Endothelial cell (in vitro differentiated cells): ENCODE measurements around the gene ELOVL2. TPM values are rescaled to one million over a fixed set of nuclear protein-coding genes. Genes with fewer than 3 reads are reported as not detected.
"Not testable (repeated sequence)": the region's sequence is repeated elsewhere in the genome, so short reads cannot be mapped to it uniquely, and the experiment has no call there.

Source experiments
- DNase-seq: peaks from one replicate; pipeline ENCODE4 v3.0.0; 2021; ENCODE audit warnings: low spot score
- H3K27ac Mint-ChIP-seq: one replicate; pipeline ENCODE4 v1.8.0; 2021; ENCODE audit warnings: mixed read lengths, inconsistent platforms; ENCODE audit not compliant: unreplicated experiment
- H3K27me3 Mint-ChIP-seq: one replicate; pipeline ENCODE4 v1.8.0; 2021; ENCODE audit warnings: mild to moderate bottlenecking, moderate library complexity, mixed read lengths, inconsistent platforms; ENCODE audit not compliant: unreplicated experiment
- H3K36me3 Mint-ChIP-seq: one replicate; pipeline ENCODE4 v1.8.0; 2021; ENCODE audit warnings: mild to moderate bottlenecking, low read depth, mixed read lengths, inconsistent platforms; ENCODE audit not compliant: unreplicated experiment
- H3K4me1 Mint-ChIP-seq: one replicate; pipeline ENCODE4 v1.8.0; 2021; ENCODE audit warnings: mild to moderate bottlenecking, mixed read lengths, inconsistent platforms; ENCODE audit not compliant: unreplicated experiment
- H3K4me3 Mint-ChIP-seq: one replicate; pipeline ENCODE4 v1.8.0; 2021; ENCODE audit warnings: mild to moderate bottlenecking, mixed read lengths, inconsistent platforms; ENCODE audit not compliant: unreplicated experiment
- H3K9me3 Mint-ChIP-seq: one replicate; pipeline ENCODE4 v1.8.0; 2021; ENCODE audit warnings: mixed read lengths, inconsistent platforms; ENCODE audit not compliant: unreplicated experiment
- total RNA-seq: library from RNA; stranded (reverse); fragmentation: NEBNext Ultra II Directional; extraction: Animal tissue kit (Norgen Biotek cat#: 25700); gene quantifications from one replicate; pipeline ENCODE4 v1.2.1, GENCODE V29; 2021; ENCODE audit not compliant: unreplicated experiment
- TF ChIP-seq, protein P1 (sequence below): fragments of 200-600 bp; sonication (generic); IDR thresholded peaks from one replicate; pipeline ENCODE4 v1.5.0; 2021; ENCODE audit warnings: antibody characterized with exemption; ENCODE audit not compliant: unreplicated experiment

The ELOVL2 gene
- total RNA-seq, 1 donor from 2014 or later = 0.31 TPM

GRCh38 chr6:10989587-10989986 is 54.5 kb downstream of the ELOVL2 start:
- TF ChIP-seq, protein P1, sequence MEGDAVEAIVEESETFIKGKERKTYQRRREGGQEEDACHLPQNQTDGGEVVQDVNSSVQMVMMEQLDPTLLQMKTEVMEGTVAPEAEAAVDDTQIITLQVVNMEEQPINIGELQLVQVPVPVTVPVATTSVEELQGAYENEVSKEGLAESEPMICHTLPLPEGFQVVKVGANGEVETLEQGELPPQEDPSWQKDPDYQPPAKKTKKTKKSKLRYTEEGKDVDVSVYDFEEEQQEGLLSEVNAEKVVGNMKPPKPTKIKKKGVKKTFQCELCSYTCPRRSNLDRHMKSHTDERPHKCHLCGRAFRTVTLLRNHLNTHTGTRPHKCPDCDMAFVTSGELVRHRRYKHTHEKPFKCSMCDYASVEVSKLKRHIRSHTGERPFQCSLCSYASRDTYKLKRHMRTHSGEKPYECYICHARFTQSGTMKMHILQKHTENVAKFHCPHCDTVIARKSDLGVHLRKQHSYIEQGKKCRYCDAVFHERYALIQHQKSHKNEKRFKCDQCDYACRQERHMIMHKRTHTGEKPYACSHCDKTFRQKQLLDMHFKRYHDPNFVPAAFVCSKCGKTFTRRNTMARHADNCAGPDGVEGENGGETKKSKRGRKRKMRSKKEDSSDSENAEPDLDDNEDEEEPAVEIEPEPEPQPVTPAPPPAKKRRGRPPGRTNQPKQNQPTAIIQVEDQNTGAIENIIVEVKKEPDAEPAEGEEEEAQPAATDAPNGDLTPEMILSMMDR = no peak
- H3K9me3 Mint-ChIP-seq = no peaks in the 10 kb centered on the region
- DNase-seq = no peak
- no peaks in the 10 kb centered on the region for H3K36me3 Mint-ChIP-seq
- peaks cover 3% of the 10 kb centered on the region for H3K27me3 Mint-ChIP-seq
- no peak overlapping the region for H3K27ac Mint-ChIP-seq
- H3K4me3 Mint-ChIP-seq = no peak overlapping the region
- no peaks in the 10 kb centered on the region for H3K4me1 Mint-ChIP-seq

GRCh38 chr6:10984959-10985358 is 59.1 kb downstream of the ELOVL2 start:
- H3K27me3 Mint-ChIP-seq, H3K27ac Mint-ChIP-seq, DNase-seq, H3K36me3 Mint-ChIP-seq, H3K4me3 Mint-ChIP-seq, H3K4me1 Mint-ChIP-seq, H3K9me3 Mint-ChIP-seq: not testable (repeated sequence)

DNA sequence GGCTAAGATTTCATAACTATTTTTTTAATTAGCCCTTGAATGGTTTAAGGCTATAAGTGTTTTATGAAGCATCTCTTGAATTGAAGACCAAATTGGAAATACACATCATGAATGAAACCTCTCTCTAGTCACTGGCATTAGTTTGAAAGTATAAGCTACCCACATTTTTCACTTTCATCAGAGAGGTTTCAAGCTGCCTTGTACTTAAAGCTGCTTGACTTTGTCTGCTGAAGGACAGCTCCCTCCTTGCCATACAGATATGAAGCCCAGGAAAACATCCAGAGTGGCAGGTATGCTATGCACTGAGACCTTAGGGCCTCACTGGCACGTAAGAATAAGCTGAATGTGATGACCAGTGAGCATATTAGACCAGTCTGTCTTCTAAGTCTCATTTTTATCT is 62.7 kb downstream of the ELOVL2 start:
- H3K27me3 Mint-ChIP-seq = peaks cover 1% of the 10 kb centered on the region
- no peaks in the 10 kb centered on the region for H3K36me3 Mint-ChIP-seq
- H3K4me1 Mint-ChIP-seq = no peaks in the 10 kb centered on the region
- no peak overlapping the region for H3K27ac Mint-ChIP-seq
- DNase-seq = no peak
- TF ChIP-seq, protein P1 = no peak
- H3K4me3 Mint-ChIP-seq = no peak overlapping the region
- H3K9me3 Mint-ChIP-seq = no peaks in the 10 kb centered on the region

DNA sequence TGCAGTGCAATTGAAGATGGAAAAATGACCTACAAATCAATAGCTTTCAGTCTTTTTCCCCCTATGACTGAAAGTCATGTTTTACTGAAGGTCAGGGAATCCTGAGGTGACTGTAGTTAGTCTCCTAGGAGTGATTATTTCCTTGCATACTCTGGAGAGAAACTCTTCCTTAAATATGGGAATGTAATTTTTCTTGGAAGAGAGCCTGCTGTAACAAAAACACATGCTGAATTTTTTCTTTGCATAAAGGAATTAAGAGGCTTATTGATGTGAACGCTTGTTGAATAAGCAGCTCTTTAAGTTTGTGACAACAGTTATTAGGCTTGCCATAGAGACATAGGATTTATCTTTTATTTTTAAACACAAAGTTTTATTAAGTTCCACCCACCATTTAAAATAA is 64.5 kb downstream of the ELOVL2 start:
- no peaks in the 10 kb centered on the region for H3K36me3 Mint-ChIP-seq
- no peak for DNase-seq
- TF ChIP-seq, protein P1 = no peak
- H3K27ac Mint-ChIP-seq = no peak overlapping the region
- no peaks in the 10 kb centered on the region for H3K9me3 Mint-ChIP-seq
- H3K27me3 Mint-ChIP-seq = peaks cover 1% of the 10 kb centered on the region
- no peaks in the 10 kb centered on the region for H3K4me1 Mint-ChIP-seq
- H3K4me3 Mint-ChIP-seq = no peak overlapping the region

DNA sequence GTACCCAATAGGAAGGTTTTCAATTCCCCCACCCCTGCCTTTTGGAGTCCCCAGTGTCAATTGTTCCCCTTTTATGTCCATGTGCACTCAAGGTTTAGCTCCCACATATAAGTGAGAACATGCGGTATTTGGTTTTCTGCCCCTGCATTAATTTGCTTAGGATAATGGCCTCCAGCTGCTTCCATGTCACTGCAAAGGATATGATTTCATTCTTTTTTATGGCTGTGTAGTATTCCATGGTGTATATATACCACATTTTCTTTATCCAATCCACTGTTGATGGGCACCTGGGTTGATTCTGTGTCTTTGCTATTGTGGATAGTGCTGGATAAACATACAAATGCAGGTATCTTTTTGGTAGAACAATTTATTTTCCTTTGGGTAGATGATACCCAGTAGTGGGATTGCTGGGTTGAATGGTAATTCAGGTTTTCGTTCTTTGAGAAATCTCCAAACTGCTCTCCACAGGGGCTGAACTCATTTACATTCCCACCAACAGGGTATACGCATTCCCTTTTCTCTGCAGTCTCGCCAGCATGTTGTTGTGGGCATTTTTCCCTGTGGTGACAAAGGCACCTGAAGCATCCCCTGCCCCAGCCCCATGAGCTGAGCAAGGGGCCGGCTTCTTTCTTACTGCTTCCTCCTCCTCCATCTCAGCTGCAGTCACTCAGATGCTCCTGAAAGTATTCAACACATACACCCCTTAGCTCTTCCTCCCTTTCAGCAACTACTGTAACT is 66.7 kb downstream of the ELOVL2 start:
- no peak for DNase-seq

More for the DNA sequence above, 66.7 kb downstream of the ELOVL2 start:
- H3K27me3 Mint-ChIP-seq = peaks cover 1% of the 10 kb centered on the region
- no peak overlapping the region for H3K4me3 Mint-ChIP-seq
- no peaks in the 10 kb centered on the region for H3K9me3 Mint-ChIP-seq
- TF ChIP-seq, protein P1 = no peak
- no peaks in the 10 kb centered on the region for H3K36me3 Mint-ChIP-seq
- H3K27ac Mint-ChIP-seq = no peak overlapping the region
- H3K4me1 Mint-ChIP-seq = no peaks in the 10 kb centered on the region
